CD8-positive, alpha-beta memory T cell (primary cell): Measurements from ENCODE around the gene MORN1. TPM values are rescaled to one million over a fixed set of nuclear protein-coding genes. Genes with fewer than 3 reads are reported as not detected.

Experiments used
- CTCF ChIA-PET: fragments of 350-600 bp; sonication (Branson Sonifier 250); formaldehyde crosslinking; loops from one replicate; lab custom pipeline; 2021; ENCODE audit warnings: antibody characterized with exemption; lab: Charles Lee
- POLR2A ChIA-PET: fragments of 350-600 bp; sonication (Branson Sonifier 250); formaldehyde crosslinking; loops from one replicate; lab custom pipeline; 2021; ENCODE audit warnings: antibody characterized with exemption; lab: Charles Lee
- DNase-seq, 5 donors: peaks; one replicate each; pipeline versions ENCODE4 v3.0.0 to v3.0.0-alpha.2; 2020 to 2022; ENCODE audit warnings: mixed read lengths in 1 of 5
- H3K27ac ChIP-seq: one replicate; pipeline ENCODE4 v1.7.0; 2013; ENCODE audit warnings: low read depth, mild to moderate bottlenecking, low read length, moderate library complexity
- H3K27me3 ChIP-seq: 2 replicates; pipeline ENCODE4 v1.7.0; 2013; ENCODE audit warnings: low read length, mild to moderate bottlenecking; ENCODE audit not compliant: insufficient read depth, poor library complexity, severe bottlenecking
- H3K36me3 ChIP-seq: 2 replicates; pipeline ENCODE4 v1.7.0; 2013; ENCODE audit warnings: mild to moderate bottlenecking, low read length, moderate library complexity; ENCODE audit not compliant: insufficient read depth
- H3K4me1 ChIP-seq: 2 replicates; pipeline ENCODE4 v1.7.0; 2013; ENCODE audit warnings: mild to moderate bottlenecking, low read length, moderate library complexity; ENCODE audit not compliant: insufficient read depth
- H3K4me3 ChIP-seq: 2 replicates; pipeline ENCODE4 v1.7.0; 2013; ENCODE audit warnings: mild to moderate bottlenecking, low read length
- H3K9me3 ChIP-seq: 2 replicates; pipeline ENCODE4 v1.7.0; 2013; ENCODE audit warnings: mild to moderate bottlenecking, low read length
- H3K27ac Mint-ChIP-seq, 8 donors: one replicate each; pipeline ENCODE4 v1.8.0; 2020 to 2021; ENCODE audit warnings: mixed read lengths in 8 of 8, mild to moderate bottlenecking in 6 of 8, inconsistent platforms in 3 of 8, moderate library complexity in 3 of 8
- H3K27me3 Mint-ChIP-seq, 2 donors: one replicate each; pipeline ENCODE4 v1.8.0; 2020 to 2021; ENCODE audit warnings: mixed read lengths in 2 of 2, mild to moderate bottlenecking in 1 of 2, moderate library complexity in 1 of 2
- H3K36me3 Mint-ChIP-seq, 3 donors: one replicate each; pipeline ENCODE4 v1.8.0; 2020 to 2021; ENCODE audit warnings: mixed read lengths in 3 of 3, inconsistent platforms in 1 of 3, mild to moderate bottlenecking in 1 of 3
- H3K4me1 Mint-ChIP-seq, 3 donors: one replicate each; pipeline ENCODE4 v1.8.0; 2020 to 2021; ENCODE audit warnings: mixed read lengths in 3 of 3, inconsistent platforms in 1 of 3, mild to moderate bottlenecking in 1 of 3
- H3K4me3 Mint-ChIP-seq, 7 donors: one replicate each; pipeline ENCODE4 v1.8.0; 2020 to 2021; ENCODE audit warnings: mixed read lengths in 7 of 7, mild to moderate bottlenecking in 6 of 7, moderate library complexity in 4 of 7, inconsistent platforms in 2 of 7
- H3K9me3 Mint-ChIP-seq, 5 donors: one replicate each; pipeline ENCODE4 v1.8.0; 2020 to 2022; ENCODE audit warnings: mixed read lengths in 5 of 5, mild to moderate bottlenecking in 3 of 5, moderate library complexity in 2 of 5, inconsistent platforms in 1 of 5
- polyA plus RNA-seq: library from polyadenylated mRNA; unstranded; fragments of 300-500 nt; fragmentation: Illumina TruSeq; gene quantifications from one replicate; pipeline ENCODE4 v1.2.3, GENCODE V29; 2021
- total RNA-seq, 2 experiments: library from RNA; stranded (reverse); gene quantifications; one replicate each; pipeline ENCODE4 v1.2.3, GENCODE V29; 2021

The MORN1 gene
- total and polyA plus RNA-seq, 3 experiments from 2014 or later, result 3.3 to 10.4 (median 9.4) TPM

DNA sequence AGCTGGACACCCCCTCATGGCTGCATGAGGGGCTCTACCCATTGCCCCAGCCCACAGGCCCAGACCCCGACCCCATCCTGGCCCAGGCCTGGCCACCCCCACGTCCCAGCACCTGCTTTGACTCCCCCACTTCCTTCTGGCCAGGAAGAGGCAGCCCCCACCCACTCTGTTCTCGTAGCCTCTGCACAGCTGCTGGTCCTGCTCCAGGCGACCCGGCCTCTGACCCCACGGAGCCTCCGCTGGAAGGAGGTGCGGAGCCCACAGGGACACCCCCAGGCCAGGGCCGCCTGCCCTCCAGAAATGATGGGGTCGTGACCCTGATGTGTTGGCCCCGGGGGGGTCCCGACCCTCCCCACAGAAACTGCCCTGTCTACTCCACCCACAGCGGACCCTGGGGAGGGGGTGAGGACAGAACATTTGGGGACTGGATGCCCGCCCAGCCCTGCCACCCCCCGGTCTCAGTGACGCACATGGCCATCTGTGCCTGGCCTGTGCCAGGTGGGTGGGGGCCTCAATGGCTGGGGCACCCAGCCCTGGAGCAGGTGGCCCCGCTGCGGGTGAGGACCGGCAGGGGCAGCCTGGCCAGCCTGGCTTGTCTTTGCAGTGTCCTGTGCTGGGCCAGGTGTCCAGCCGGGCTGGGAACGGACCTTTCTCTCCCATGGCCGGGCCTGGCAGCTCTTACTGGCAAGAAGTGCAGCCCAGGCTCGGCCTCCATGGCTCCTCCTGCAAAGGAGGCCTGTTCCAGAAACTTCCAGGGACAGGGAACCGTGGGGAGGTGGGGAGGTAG, 78.6 kb downstream of the MORN1 start:
- POLR2A ChIA-PET, result interaction anchor here (1.0 to 3.4 kb wide), 5 partner anchors 12 to 118 kb away, joined by 3 to 13 read pairs (median 9); partner anchors contain the start of gene FAAP20
- H3K4me1 ChIP-seq, result peaks cover 40% of the 10 kb centered on the region
- H3K27ac Mint-ChIP-seq, result peak overlapping the region in 6 of 8 donors; percentile 68 to 90 (median 84)

DNA sequence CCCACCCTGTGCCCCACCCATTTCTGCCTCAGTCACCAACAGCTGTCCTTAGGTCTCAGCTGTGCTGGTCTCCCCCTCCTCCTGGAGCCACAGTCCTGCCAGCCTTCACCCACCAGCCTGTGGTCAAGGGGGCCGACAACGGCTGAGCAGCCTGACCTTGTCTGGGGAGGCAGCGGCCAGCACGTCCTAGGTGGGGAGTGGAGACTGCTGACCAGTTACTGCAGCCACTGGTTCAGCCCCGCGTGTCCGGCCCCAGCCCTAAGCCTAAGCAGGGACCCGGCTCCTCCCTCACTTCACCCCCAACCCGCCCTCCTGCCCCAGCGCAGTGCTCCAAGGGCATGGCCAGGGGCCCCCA, 79.2 kb downstream of the MORN1 start:
- H3K4me1 Mint-ChIP-seq, result peaks cover 7 to 37% (median 10%) of the 10 kb centered on the region in 3 donors
- H3K27ac Mint-ChIP-seq, result peak overlapping the region; percentile 39 to 90 (median 80)
- no peaks in the 10 kb centered on the region for H3K9me3 ChIP-seq
- no peak overlapping the region for H3K4me3 Mint-ChIP-seq
- no peaks in the 10 kb centered on the region for H3K27me3 Mint-ChIP-seq
- H3K27ac ChIP-seq, result peak overlapping the region; percentile 20
- no peak for DNase-seq
- ChIA-PET CTCF (interaction anchor here (0.8 to 1.5 kb wide), 8 partner anchors 11 to 117 kb away, joined by 3 to 8 read pairs (median 4); partner anchors contain the start of gene FAAP20), POLR2A (interaction anchor here (0.8 to 1.9 kb wide), 4 partner anchors 11 to 79 kb away, joined by 3 to 13 read pairs (median 4); no protein-coding TSS in a partner anchor)
- peaks cover 40% of the 10 kb centered on the region for H3K4me1 ChIP-seq
- no peak overlapping the region for H3K4me3 ChIP-seq
- peaks cover 10 to 24% (median 12%) of the 10 kb centered on the region in 3 donors for H3K36me3 Mint-ChIP-seq
- H3K27me3 ChIP-seq, result no peaks in the 10 kb centered on the region
- peaks cover 0 to 4% (median 0%) of the 10 kb centered on the region in 5 donors for H3K9me3 Mint-ChIP-seq
- H3K36me3 ChIP-seq, result peaks cover 8% of the 10 kb centered on the region

More for the DNA sequence above, 78.6 kb downstream of the MORN1 start:
- H3K9me3 ChIP-seq, result no peaks in the 10 kb centered on the region
- H3K4me3 ChIP-seq, result no peak overlapping the region
- CTCF ChIA-PET, result interaction anchor here (0.9 to 1.6 kb wide), 11 partner anchors 10 to 118 kb away, joined by 3 to 9 read pairs (median 4); partner anchors contain the start of gene FAAP20
- no peak for DNase-seq
- Mint-ChIP-seq H3K36me3 (peaks cover 8 to 18% (median 8%) of the 10 kb centered on the region in 3 donors), H3K4me1 (peaks cover 7 to 38% (median 9%) of the 10 kb centered on the region in 3 donors), H3K4me3 (peak overlapping the region in 2 of 7 donors; percentile 23 to 45), H3K27me3 (no peaks in the 10 kb centered on the region), H3K9me3 (peaks cover 0 to 3% (median 0%) of the 10 kb centered on the region in 5 donors)
- H3K27ac ChIP-seq, result no peak overlapping the region
- H3K36me3 ChIP-seq, result peaks cover 7% of the 10 kb centered on the region
- no peaks in the 10 kb centered on the region for H3K27me3 ChIP-seq

DNA sequence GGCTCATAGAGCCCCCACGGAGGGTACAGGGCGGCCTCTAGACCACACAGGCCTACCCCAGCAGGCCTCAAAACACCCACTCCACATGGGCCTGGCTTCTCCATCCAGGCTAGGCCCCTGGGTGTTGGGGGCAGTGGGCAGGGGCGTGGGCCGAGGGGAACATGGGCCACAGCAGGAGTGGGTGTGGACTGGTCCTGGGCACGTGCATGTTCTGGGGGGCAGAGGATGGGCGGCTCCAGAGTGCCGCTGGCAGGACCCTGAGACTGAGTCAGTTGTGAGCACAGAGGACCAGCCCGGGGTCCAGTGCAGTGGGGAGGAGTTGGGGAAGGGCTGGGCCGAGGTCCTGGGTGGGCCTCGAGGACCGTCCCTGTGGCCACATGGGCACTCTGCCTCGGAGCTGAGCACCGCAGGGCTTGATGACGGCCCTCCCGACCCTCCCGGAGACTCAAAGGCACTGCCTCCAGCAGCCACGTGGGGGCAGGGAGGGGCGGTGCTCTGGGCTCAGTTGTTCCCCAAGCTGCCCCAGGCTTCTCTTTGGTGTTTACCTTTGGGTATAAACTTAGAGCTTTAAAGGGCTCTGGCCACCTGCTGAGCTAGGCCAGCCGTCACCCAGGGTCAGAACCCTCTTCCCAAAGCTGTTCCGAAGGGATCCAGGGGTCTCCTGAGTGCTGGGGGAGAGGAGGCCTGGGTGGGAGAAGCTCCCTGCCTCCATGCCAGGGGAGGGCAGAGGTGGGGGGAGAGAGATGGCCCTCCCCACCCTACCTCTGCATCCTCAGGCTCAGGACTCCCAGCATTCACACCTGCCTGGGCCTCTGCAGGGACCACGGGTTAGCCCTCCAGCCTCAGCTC, 79.9 kb downstream of the MORN1 start:
- POLR2A ChIA-PET, result interaction anchor here (0.6 to 1.9 kb wide), 6 partner anchors 10 to 96 kb away, joined by 3 to 13 read pairs (median 3); no protein-coding TSS in a partner anchor
- CTCF ChIA-PET, result interaction anchor here (0.8 to 1.5 kb wide), 9 partner anchors 10 to 116 kb away, joined by 3 to 8 read pairs (median 4); partner anchors contain the start of gene FAAP20
- Mint-ChIP-seq H3K36me3 (peaks cover 10 to 29% (median 15%) of the 10 kb centered on the region in 3 donors), H3K27me3 (no peaks in the 10 kb centered on the region), H3K27ac (peak overlapping the region; percentile 51 to 90 (median 78)), H3K9me3 (peaks cover 0 to 4% (median 0%) of the 10 kb centered on the region in 5 donors), H3K4me1 (peaks cover 5 to 34% (median 10%) of the 10 kb centered on the region in 3 donors), H3K4me3 (no peak overlapping the region)
- H3K4me3 ChIP-seq, result no peak overlapping the region
- peaks cover 8% of the 10 kb centered on the region for H3K36me3 ChIP-seq
- H3K9me3 ChIP-seq, result no peaks in the 10 kb centered on the region
- H3K27ac ChIP-seq, result peak overlapping the region; percentile 20
- peaks cover 40% of the 10 kb centered on the region for H3K4me1 ChIP-seq
- no peaks in the 10 kb centered on the region for H3K27me3 ChIP-seq
- peak; percentile 37 to 72 (median 49) for DNase-seq

DNA sequence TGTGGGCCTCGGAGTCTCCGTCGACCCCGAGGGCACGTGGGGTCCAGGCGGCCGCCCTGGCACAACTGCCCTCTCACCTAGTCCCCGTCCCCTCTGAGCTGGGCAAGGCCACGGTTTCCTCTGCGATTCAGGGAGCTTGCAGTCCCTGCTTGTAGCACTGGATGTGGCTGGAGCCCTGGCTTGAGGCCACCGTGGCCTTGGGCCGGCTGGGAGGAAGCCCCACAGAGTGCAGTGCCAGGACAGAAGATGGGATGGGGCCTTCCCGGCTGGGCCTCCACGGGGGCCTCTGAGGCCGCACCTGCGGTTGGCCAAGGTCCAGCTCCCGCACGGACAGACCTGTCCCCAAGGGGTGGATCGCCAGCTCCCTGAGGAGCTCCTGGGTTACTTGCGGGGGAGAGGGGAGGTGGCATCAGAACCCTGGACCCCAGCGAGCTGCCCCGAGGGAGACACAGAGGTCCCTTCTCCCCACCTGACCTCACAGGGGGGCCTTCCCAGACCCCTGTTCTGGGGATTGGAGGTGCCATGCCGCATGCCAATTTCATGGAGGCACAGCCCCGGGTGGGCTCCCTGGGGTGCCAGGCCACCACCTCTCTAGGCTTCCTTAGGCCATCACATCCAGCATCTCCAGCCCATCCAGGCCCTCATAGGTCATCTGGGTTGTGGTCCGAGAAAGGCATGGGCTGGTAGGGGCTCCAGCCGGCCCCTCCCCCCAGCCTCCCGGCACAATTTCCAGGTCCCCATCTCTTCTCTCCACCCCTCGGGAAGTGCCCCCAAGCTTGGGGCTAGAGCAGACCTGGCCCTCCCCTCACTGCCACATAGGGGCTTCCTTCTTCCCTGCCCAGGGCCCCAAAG, 80.8 kb downstream of the MORN1 start:
- ChIA-PET CTCF (interaction anchor here (1.1 to 1.5 kb wide), 6 partner anchors 11 to 115 kb away, joined by 3 to 5 read pairs (median 3); partner anchors contain the start of gene FAAP20), POLR2A (interaction anchor here (0.7 to 1.2 kb wide), 4 partner anchors 12 to 116 kb away, joined by 3 to 4 read pairs (median 3); partner anchors contain the start of gene FAAP20)
- Mint-ChIP-seq H3K36me3 (peaks cover 10 to 33% (median 15%) of the 10 kb centered on the region in 3 donors), H3K27ac (peak overlapping the region in 7 of 8 donors; percentile 68 to 90 (median 79)), H3K4me1 (peaks cover 2 to 30% (median 10%) of the 10 kb centered on the region in 3 donors), H3K4me3 (no peak overlapping the region), H3K27me3 (no peaks in the 10 kb centered on the region), H3K9me3 (peaks cover 0 to 4% (median 0%) of the 10 kb centered on the region in 5 donors)
- no peaks in the 10 kb centered on the region for H3K27me3 ChIP-seq
- peaks cover 8% of the 10 kb centered on the region for H3K36me3 ChIP-seq
- DNase-seq, result no peak
- peaks cover 34% of the 10 kb centered on the region for H3K4me1 ChIP-seq
- no peak overlapping the region for H3K4me3 ChIP-seq
- no peaks in the 10 kb centered on the region for H3K9me3 ChIP-seq
- no peak overlapping the region for H3K27ac ChIP-seq

GRCh38 chr1:2308844-2309243, 82.5 kb downstream of the MORN1 start:
- peaks cover 0 to 4% (median 0%) of the 10 kb centered on the region in 5 donors for H3K9me3 Mint-ChIP-seq
- Histone ChIP-seq H3K9me3 (no peaks in the 10 kb centered on the region), H3K4me3 (no peak overlapping the region), H3K4me1 (peaks cover 24% of the 10 kb centered on the region), H3K27ac (no peak overlapping the region), H3K27me3 (no peaks in the 10 kb centered on the region), H3K36me3 (peaks cover 18% of the 10 kb centered on the region)
- no peak overlapping the region for H3K4me3 Mint-ChIP-seq
- ChIA-PET CTCF (interaction anchor here (1.4 kb wide), 1 partner anchor 114 kb away, joined by 5 read pairs; the partner anchor contains the start of gene FAAP20), POLR2A (interaction anchor here (0.7 kb wide), 2 partner anchors 117 to 278 kb away, joined by 6 read pairs; no protein-coding TSS in a partner anchor)
- peaks cover 4 to 35% (median 10%) of the 10 kb centered on the region in 3 donors for H3K4me1 Mint-ChIP-seq
- DNase-seq, result no peak
- H3K36me3 Mint-ChIP-seq, result peaks cover 10 to 49% (median 15%) of the 10 kb centered on the region in 3 donors
- H3K27ac Mint-ChIP-seq, result peak overlapping the region in 5 of 8 donors; percentile 41 to 90 (median 57)
- no peaks in the 10 kb centered on the region for H3K27me3 Mint-ChIP-seq

GRCh38 chr1:2307972-2308371, 83.4 kb downstream of the MORN1 start:
- Mint-ChIP-seq H3K36me3 (peaks cover 10 to 58% (median 15%) of the 10 kb centered on the region in 3 donors), H3K4me3 (peak overlapping the region in 2 of 7 donors; percentile 15 to 19), H3K4me1 (peaks cover 3 to 32% (median 8%) of the 10 kb centered on the region in 3 donors), H3K27me3 (no peaks in the 10 kb centered on the region), H3K9me3 (peaks cover 0 to 4% (median 0%) of the 10 kb centered on the region in 5 donors), H3K27ac (peak overlapping the region in 7 of 8 donors; percentile 52 to 90 (median 62))
- CTCF ChIA-PET, result interaction anchor here (1.4 kb wide), 1 partner anchor 113 kb away, joined by 5 read pairs; the partner anchor contains the start of gene FAAP20
- DNase-seq, result no peak
- no peaks in the 10 kb centered on the region for H3K9me3 ChIP-seq
- POLR2A ChIA-PET, result no interaction called here
- H3K27ac ChIP-seq, result no peak overlapping the region
- no peak overlapping the region for H3K4me3 ChIP-seq
- H3K4me1 ChIP-seq, result peaks cover 15% of the 10 kb centered on the region
- peaks cover 18% of the 10 kb centered on the region for H3K36me3 ChIP-seq
- H3K27me3 ChIP-seq, result no peaks in the 10 kb centered on the region
